ENCODE results near the gene CCDC200.
A peak's percentile ranks its signal among the peaks of the same experiment; 100 is the strongest.
"Not testable (repeated sequence)": the region's sequence is repeated elsewhere in the genome, so short reads cannot be mapped to it uniquely, and the experiment has no call there.

CCDC200 gene
- total RNA-seq, result 0 to 0.24 (median 0.06) reads per million in 9 experiments

GRCh38 chr17:43228020-43228782 lies at the start of gene CCDC200:
TSS of gene CCDC200 (minus strand) at chr17:43228623. CDS start at chr17:43228554, 69 bp downstream.
- not testable (repeated sequence) for H3K4me1 Mint-ChIP-seq (ENCODE audit: low read depth in 2 of 2); H3K36me3 Mint-ChIP-seq (ENCODE audit: insufficient read depth); H3K27ac Mint-ChIP-seq; H3K4me3 Mint-ChIP-seq; DNase-seq; ATAC-seq (replicated peaks); H3K27me3 Mint-ChIP-seq; H3K9me3 Mint-ChIP-seq

GRCh38 chr17:43272914-43273313 lies 44.5 kb upstream of the CCDC200 start:
- ATAC-seq (replicated peaks), result peak; percentile 27
- H3K27me3 Mint-ChIP-seq; DNase-seq; H3K4me1 Mint-ChIP-seq (ENCODE audit: low read depth in 2 of 2); H3K36me3 Mint-ChIP-seq (ENCODE audit: insufficient read depth); H3K9me3 Mint-ChIP-seq: not testable (repeated sequence)
- Mint-ChIP-seq H3K4me3 (peak overlapping the region; percentile 54 to 75), H3K27ac (peak overlapping the region in 1 of 2 donors; percentile 73)

- peak overlapping the region; percentile 54 to 75 for H3K4me3 Mint-ChIP-seq
- H3K27ac Mint-ChIP-seq, result peak overlapping the region in 1 of 2 donors; percentile 73
- not testable (repeated sequence) for H3K27me3 Mint-ChIP-seq; H3K36me3 Mint-ChIP-seq (ENCODE audit: insufficient read depth); H3K4me1 Mint-ChIP-seq (ENCODE audit: low read depth in 2 of 2); H3K9me3 Mint-ChIP-seq; ATAC-seq (replicated peaks)
- peak; percentile 0 for DNase-seq
These were observed 44.1 kb upstream of the CCDC200 start for GRCh38 chr17:43272483-43272882.

GRCh38 chr17:43270552-43271504 lies 42.4 kb upstream of the CCDC200 start:
- H3K4me3 Mint-ChIP-seq; H3K4me1 Mint-ChIP-seq (ENCODE audit: low read depth in 2 of 2); DNase-seq; H3K9me3 Mint-ChIP-seq; H3K27ac Mint-ChIP-seq; H3K36me3 Mint-ChIP-seq (ENCODE audit: insufficient read depth); H3K27me3 Mint-ChIP-seq: not testable (repeated sequence)
- peak; percentile 27 for ATAC-seq (replicated peaks)

- not testable (repeated sequence) for H3K4me3 Mint-ChIP-seq; H3K9me3 Mint-ChIP-seq; H3K27me3 Mint-ChIP-seq; H3K36me3 Mint-ChIP-seq (ENCODE audit: insufficient read depth); H3K27ac Mint-ChIP-seq; H3K4me1 Mint-ChIP-seq (ENCODE audit: low read depth in 2 of 2); ATAC-seq (replicated peaks)
- peak in 2 of 3 experiments; percentile 48 to 62 for DNase-seq
These were observed 18.0 kb upstream of the CCDC200 start for GRCh38 chr17:43246456-43246855.

GRCh38 chr17:43240596-43241352 lies 12.4 kb upstream of the CCDC200 start:
- H3K9me3 Mint-ChIP-seq; H3K27me3 Mint-ChIP-seq; H3K4me3 Mint-ChIP-seq; DNase-seq; H3K4me1 Mint-ChIP-seq (ENCODE audit: low read depth in 2 of 2); H3K36me3 Mint-ChIP-seq (ENCODE audit: insufficient read depth); H3K27ac Mint-ChIP-seq: not testable (repeated sequence)
- ATAC-seq (replicated peaks), result peak; percentile 22

- not testable (repeated sequence) for H3K36me3 Mint-ChIP-seq (ENCODE audit: insufficient read depth); H3K27ac Mint-ChIP-seq; H3K9me3 Mint-ChIP-seq; H3K27me3 Mint-ChIP-seq; DNase-seq; H3K4me1 Mint-ChIP-seq (ENCODE audit: low read depth in 2 of 2)
- peak; percentile 21 for ATAC-seq (replicated peaks)
- peak overlapping the region in 1 of 2 donors; percentile 19 for H3K4me3 Mint-ChIP-seq
These were observed 11.2 kb upstream of the CCDC200 start for GRCh38 chr17:43239597-43239996.

GRCh38 chr17:43233877-43234276 lies 5.5 kb upstream of the CCDC200 start, which contains the start of gene RNU2-1:
TSS of gene RNU2-1 (minus strand) at chr17:43233977.
- not testable (repeated sequence) for DNase-seq; ATAC-seq (replicated peaks); H3K4me1 Mint-ChIP-seq (ENCODE audit: low read depth in 2 of 2); H3K27ac Mint-ChIP-seq; H3K36me3 Mint-ChIP-seq (ENCODE audit: insufficient read depth); H3K27me3 Mint-ChIP-seq; H3K9me3 Mint-ChIP-seq; H3K4me3 Mint-ChIP-seq

GRCh38 chr17:43233263-43233662 lies 4.8 kb upstream of the CCDC200 start:
- H3K27me3 Mint-ChIP-seq; H3K36me3 Mint-ChIP-seq (ENCODE audit: insufficient read depth); H3K4me1 Mint-ChIP-seq (ENCODE audit: low read depth in 2 of 2); ATAC-seq (replicated peaks); H3K27ac Mint-ChIP-seq; H3K9me3 Mint-ChIP-seq; H3K4me3 Mint-ChIP-seq; DNase-seq: not testable (repeated sequence)

- H3K27ac Mint-ChIP-seq, result peak overlapping the region; percentile 2 to 35
- not testable (repeated sequence) for ATAC-seq (replicated peaks); H3K9me3 Mint-ChIP-seq; H3K4me1 Mint-ChIP-seq (ENCODE audit: low read depth in 2 of 2); H3K27me3 Mint-ChIP-seq; H3K36me3 Mint-ChIP-seq (ENCODE audit: insufficient read depth)
- peak overlapping the region in 1 of 2 donors; percentile 1 for H3K4me3 Mint-ChIP-seq
- DNase-seq, result peak; percentile 24 to 44 (median 42)
These were observed 3.7 kb upstream of the CCDC200 start for GRCh38 chr17:43232021-43232699.

GRCh38 chr17:43231205-43232020 lies 3.0 kb upstream of the CCDC200 start:
- DNase-seq; H3K36me3 Mint-ChIP-seq (ENCODE audit: insufficient read depth); H3K27ac Mint-ChIP-seq; H3K9me3 Mint-ChIP-seq; ATAC-seq (replicated peaks); H3K4me3 Mint-ChIP-seq; H3K4me1 Mint-ChIP-seq (ENCODE audit: low read depth in 2 of 2); H3K27me3 Mint-ChIP-seq: not testable (repeated sequence)

- DNase-seq (no peak), ATAC-seq (replicated peaks) (no peak)
- H3K4me3 Mint-ChIP-seq, result no peak overlapping the region
- H3K36me3 Mint-ChIP-seq (ENCODE audit: insufficient read depth), result peaks cover 2% of the 10 kb centered on the region
- H3K27ac Mint-ChIP-seq, result no peak overlapping the region
- H3K4me1 Mint-ChIP-seq (ENCODE audit: low read depth in 2 of 2), result peaks cover 0 to 3% of the 10 kb centered on the region in 2 donors
- H3K27me3 Mint-ChIP-seq, result no peaks in the 10 kb centered on the region
- no peaks in the 10 kb centered on the region for H3K9me3 Mint-ChIP-seq
These were observed 2.0 kb downstream of the CCDC200 start for GRCh38 chr17:43226393-43226792.

Data from effector memory CD8-positive, alpha-beta T cell (primary cell).